ENCODE data around the gene DCAF11. TPM values are rescaled to one million over a fixed set of nuclear protein-coding genes. Genes with fewer than 3 reads are reported as not detected.
"Not testable (repeated sequence)": the region's sequence is repeated elsewhere in the genome, so short reads cannot be mapped to it uniquely, and the experiment has no call there.

DCAF11 gene
- polyA plus RNA-seq, 3 donors, result 75.4 to 83.3 (median 77.3) TPM

DNA sequence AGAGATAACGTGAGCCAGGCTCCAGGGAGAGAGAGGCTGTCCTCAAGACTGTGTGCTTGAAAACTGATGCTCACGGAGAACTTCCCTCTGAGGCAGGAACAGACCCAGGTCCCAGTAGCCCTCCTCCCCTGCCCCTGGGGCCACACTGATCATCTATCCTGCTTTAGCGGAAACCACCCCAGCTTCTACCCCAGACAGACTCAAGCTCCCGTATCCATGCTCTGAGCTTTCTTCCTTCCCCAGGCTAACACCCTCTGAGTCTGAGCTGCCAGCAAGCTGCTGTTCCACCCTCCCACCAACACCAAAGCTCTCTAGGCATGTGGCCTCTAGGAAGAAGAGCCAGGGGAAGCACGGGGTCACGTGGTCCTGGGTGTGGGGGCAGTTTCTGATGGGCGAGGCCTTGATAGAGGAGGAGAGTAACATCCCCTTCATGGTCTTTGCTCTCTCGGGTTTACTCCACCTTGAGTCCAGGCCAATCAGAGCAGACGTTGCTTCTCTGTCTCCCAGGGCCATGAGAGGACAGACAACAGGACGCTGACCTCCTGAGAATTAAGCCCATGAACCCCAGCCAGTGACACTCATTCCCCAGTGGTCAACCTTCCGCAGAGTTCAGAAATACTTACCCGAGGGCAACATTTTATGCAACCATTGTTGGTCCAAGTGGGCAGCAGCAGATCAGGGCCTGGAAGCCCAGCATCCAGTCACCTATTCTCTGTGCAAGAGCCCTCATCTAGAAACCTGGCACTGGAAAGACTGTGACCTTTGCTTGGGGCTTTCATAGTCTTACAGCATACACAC is 19.1 kb upstream of the DCAF11 start:
- no peak for DNase-seq (ENCODE audit: low read depth in 3 of 3, low spot score in 2 of 3)

DNA sequence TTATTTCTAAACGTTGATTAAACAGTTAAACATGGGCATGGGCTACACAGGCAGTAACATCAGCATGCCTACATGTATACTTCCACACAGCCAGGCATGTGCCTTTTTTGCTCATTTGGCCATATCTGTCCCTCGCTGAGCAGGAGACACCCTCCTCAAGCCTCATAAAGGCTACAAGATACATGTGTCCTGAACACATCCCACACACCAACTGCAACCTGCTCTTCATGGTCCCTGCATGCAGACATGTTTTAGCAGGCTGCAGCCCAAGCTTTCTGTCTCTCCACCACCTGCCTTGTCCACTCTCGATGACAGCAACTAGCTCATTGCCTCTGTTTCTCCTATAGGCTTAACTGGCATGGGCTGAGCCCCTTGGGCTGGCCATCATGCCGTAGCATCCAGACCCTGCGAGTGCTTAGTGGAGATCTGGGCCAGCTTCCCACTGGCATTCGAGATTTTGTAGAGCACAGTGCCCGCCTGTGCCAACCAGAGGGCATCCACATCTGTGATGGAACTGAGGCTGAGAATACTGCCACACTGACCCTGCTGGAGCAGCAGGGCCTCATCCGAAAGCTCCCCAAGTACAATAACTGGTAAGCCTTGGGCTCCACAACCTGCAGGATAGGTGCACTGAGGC is 17.9 kb upstream of the DCAF11 start:
- DNase-seq (ENCODE audit: low read depth in 3 of 3, low spot score in 2 of 3), result no peak

DNA sequence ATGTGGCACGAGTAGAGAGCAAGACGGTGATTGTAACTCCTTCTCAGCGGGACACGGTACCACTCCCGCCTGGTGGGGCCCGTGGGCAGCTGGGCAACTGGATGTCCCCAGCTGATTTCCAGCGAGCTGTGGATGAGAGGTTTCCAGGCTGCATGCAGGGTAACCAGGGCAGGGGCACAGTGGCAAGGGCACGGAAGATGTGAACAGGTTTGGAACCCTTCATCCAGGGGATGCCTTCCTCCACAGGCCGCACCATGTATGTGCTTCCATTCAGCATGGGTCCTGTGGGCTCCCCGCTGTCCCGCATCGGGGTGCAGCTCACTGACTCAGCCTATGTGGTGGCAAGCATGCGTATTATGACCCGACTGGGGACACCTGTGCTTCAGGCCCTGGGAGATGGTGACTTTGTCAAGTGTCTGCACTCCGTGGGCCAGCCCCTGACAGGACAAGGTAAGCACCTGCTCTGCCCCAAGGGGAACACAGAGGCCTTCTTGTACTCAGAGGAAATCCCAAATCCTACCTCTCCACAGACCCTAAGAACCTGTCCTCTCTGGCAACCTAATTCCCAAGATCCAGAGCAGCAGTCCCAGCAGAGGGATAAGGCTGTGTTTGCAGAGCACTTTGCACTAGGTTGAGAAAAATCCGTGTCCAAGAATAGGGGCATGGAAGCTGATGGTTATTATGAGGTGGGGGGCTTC is 16.2 kb upstream of the DCAF11 start:
- DNase-seq (ENCODE audit: low read depth in 3 of 3, low spot score in 2 of 3), result no peak

- DNase-seq (ENCODE audit: low read depth in 3 of 3, low spot score in 2 of 3), result no peak
These were observed 15.4 kb upstream of the DCAF11 start for GRCh38 chr14:24098927-24099813.

GRCh38 chr14:24100197-24100981 is 14.2 kb upstream of the DCAF11 start:
- DNase-seq (ENCODE audit: low read depth in 3 of 3, low spot score in 2 of 3), result no peak

DNA sequence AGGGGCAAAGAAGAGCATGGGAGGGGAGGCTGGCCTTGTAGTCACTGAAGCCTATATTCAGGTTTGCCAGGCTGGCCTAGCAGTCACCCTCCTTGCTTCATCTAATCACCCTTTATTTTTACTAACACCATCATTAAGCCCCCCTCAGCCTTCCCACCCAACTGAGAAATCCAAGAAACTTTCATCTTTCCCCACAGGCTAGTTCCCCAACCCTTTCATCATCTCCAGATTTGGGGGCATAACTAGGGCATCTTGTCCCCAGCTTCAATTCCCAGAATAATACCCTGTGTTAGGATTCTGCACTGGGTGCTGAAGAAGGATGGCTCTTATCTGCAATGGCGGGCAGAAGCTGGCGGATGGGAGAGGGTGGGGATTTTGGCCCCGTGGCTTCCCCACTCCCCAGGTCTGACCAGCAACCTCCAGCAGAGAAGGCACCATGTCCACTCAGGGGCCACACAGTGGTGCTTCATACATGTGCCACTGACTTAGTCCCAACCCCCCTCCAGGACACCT is 13.5 kb upstream of the DCAF11 start:
- no peak for DNase-seq (ENCODE audit: low read depth in 3 of 3, low spot score in 2 of 3)

- no peak for DNase-seq (ENCODE audit: low read depth in 3 of 3, low spot score in 2 of 3)
These were observed 12.1 kb upstream of the DCAF11 start for GRCh38 chr14:24102357-24103048.

DNA sequence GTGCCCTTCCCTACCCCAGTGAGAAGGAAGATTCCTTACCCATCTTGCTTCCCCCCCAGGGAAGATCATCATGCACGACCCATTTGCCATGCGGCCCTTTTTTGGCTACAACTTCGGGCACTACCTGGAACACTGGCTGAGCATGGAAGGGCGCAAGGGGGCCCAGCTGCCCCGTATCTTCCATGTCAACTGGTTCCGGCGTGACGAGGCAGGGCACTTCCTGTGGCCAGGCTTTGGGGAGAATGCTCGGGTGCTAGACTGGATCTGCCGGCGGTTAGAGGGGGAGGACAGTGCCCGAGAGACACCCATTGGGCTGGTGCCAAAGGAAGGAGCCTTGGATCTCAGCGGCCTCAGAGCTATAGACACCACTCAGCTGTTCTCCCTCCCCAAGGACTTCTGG is 11.1 kb upstream of the DCAF11 start:
- no peak for DNase-seq (ENCODE audit: low read depth in 3 of 3, low spot score in 2 of 3)

- DNase-seq (ENCODE audit: low read depth in 3 of 3, low spot score in 2 of 3), result not testable (repeated sequence)
These were observed 8.9 kb upstream of the DCAF11 start for GRCh38 chr14:24105609-24106239.

DNA sequence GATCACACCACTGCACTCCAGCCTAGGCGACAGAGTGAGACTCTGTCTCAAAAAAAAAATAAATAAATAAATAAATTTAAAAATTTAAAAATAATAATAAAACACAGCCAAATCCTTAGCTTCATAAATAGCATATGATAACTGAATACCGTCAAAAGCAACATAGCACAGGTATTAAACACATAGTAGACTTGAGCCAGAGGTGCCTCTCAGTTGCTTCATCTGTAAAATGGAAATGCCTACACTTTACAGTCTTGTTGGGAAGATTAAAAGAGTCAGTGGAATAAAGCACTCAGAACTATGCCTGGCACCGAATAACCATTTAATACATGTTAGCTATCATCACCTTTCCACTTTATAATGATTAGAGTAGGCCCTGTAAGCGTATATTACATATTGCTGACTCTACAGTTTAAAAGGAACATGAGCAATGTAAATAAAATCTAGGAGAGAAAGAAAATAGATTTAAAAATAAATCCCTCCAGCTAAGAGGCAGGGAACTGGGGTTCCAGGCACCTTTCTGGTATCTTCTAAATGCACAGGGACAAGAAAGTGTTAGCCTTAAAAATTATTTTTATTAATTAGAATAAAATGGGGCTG is 7.8 kb upstream of the DCAF11 start:
- DNase-seq (ENCODE audit: low read depth in 3 of 3, low spot score in 2 of 3), result no peak

GRCh38 chr14:24108336-24108874 is 6.2 kb upstream of the DCAF11 start:
- no peak for DNase-seq (ENCODE audit: low read depth in 3 of 3, low spot score in 2 of 3)

GRCh38 chr14:24110060-24110459 is 4.5 kb upstream of the DCAF11 start:
- DNase-seq (ENCODE audit: low read depth in 3 of 3, low spot score in 2 of 3), result no peak

- no peak for DNase-seq (ENCODE audit: low read depth in 3 of 3, low spot score in 2 of 3)
These were observed 4.1 kb upstream of the DCAF11 start for GRCh38 chr14:24110523-24110922.

GRCh38 chr14:24113379-24113800 is 1.2 kb upstream of the DCAF11 start:
- no peak for DNase-seq (ENCODE audit: low read depth in 3 of 3, low spot score in 2 of 3)

DNA sequence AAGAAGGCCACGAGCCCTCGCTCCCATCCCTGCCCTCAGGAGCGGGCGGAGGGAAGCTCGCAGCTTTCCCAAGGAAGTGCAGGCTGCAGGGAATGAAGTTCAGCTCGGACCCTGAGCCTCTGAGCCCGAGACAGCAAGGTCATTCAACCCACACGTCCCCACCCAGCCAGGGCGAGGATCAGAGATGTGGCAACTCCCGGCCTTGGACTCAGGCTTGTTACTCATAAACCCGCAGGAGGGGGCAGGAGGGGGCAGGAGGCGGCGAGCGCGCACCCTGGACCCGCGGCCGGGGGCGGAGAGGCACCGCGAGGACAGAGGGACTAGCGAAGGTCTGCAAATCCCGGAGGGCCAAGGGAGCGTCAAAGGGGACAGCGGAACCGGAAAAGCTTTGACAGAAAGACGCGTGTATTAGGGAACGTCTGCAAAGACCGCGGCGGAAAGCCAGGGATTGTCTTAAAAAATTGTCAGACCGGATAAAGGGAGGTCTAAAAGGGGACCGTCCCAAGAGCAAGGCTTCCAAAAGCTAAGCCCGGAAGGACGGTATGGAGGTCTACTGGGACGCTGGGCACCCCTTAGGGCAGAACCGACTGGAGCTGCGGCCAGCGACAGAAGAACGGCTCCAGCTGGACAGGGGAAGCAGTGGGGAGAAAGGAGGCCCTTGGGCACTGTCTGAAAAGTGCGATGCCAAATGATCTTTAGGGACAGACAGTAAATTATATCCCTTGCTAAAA is 611 bp upstream of the DCAF11 start:
- DNase-seq (ENCODE audit: low read depth in 3 of 3, low spot score in 2 of 3), result peak in 2 of 3 donors; percentile 76 to 77

DNA sequence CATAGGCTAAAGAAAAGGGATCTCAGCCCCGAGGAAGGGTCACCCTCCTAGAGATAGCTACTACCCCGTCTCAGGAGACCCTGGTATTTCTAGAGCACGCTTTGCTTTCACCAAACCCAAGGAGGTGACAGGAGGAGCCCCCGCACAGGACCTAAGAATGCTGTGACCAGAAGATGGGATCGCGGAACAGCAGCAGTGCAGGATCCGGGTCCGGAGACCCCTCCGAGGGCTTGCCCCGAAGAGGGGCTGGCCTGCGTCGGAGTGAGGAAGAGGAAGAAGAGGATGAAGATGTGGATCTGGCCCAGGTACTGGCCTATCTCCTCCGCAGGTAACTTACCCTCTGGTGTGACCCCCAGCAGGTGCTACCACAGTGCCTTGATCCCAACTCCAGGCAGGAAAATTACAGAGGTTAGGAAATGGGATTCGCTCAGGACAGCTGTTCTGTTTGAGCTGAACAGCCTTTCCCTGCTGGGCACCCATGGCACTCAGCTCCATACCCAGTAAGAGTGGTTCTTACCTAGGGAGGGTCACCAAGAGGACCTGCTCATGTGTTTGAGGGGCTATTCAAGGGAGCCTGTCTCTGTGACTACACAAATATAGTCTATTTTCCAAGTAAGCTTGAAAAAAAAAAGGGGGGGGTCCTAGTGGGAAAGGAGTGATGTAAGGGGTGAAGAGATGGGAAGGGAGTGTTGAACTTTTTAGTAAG is 998 bp downstream of the DCAF11 start:
- DNase-seq (ENCODE audit: low read depth in 3 of 3, low spot score in 2 of 3), result no peak

Data from right renal cortex interstitium (tissue), 3 donors.